ENCODE results near the gene PFKM.
A peak's percentile ranks its signal among the peaks of the same experiment; 100 is the strongest.

The PFKM gene

DNA sequence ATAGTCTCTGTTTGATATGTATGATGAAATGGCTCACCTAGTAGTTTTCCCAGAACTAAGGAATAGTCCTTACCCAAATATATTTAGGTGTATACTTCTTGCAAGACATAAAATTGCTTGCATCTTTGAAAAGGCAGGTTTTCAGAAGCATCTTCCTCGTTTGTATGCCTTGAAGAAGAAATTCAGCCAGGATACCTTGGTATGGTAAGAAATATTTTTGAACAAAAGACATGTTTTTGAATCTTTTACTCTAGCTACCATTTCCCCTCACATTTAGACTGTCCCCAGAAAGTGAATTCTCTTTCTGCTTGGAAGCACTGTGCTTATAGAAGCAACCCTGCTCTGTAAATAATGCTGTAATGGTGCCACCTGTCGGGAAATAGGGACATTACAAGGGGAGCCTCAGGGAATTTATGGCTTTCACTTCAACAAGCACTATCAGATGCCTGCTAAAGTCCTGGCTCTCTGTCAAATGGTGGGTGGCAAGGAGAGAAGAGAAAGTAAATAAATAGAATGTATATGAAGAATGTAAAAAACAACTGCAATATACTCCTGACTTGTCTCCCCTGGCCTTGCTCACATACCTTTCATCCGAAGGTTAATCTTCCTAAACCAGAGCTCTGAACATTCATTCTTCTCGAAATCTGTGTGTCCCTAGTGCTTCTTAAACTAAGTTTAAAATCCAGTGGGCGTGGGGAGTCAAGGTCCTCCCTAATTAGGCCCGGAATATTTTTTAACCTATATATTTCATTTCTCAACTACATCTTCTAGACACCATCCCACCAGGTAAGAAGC is 70.4 kb downstream of the PFKM start:
- peak; percentile 68 for DNase-seq

DNA sequence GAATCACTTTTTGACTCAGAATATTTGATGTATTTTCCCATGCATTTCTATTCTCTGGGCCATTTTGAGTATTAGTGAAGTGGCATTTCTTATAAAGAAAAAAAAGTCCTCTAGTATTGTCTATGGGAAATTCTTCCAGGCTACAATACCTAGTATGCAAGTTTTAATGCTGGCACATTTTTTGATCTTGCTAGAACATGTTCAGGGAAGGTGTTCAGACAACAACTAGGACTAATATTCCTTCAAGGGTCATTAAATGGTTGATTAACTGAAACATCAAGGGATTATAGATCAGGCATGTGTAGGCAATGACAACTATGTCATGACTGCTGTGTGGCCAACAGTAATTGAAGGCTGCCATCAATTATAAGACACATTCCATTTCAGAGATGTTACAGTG is 71.9 kb downstream of the PFKM start:
- DNase-seq = no peak

- DNase-seq = no peak
Measured at GRCh38 chr12:48192861-48193260, 73.7 kb downstream of the PFKM start.

GRCh38 chr12:48193623-48194022 is 74.5 kb downstream of the PFKM start:
- DNase-seq = no peak

DNA sequence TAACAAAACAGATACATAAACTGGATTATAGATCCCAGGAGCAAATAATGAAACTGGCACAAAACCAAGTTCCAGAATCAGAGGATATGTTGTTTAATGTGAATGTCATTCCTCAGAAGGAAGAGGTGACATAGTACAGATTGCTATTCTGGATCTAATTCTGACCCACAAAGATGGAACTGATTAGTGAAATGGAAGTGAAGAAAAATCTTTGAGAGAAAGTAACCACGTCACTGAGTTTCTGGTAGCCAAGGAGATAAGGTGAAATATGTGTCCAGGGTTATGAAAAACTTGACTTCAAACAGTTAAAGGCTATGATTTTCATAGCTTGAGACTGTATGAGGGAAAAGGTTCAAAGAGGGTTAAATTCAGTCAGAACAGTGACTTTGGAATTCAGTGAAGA is 75.6 kb downstream of the PFKM start:
- DNase-seq = no peak

All from right forelimb (tissue), 1 donor.